ENCODE results near the gene PLEKHA6. TPM values are rescaled to one million over a fixed set of nuclear protein-coding genes. Genes with fewer than 3 reads are reported as not detected.

Gene PLEKHA6
- total RNA-seq, 1 experiment from 2014 or later = 2.1 TPM

DNA sequence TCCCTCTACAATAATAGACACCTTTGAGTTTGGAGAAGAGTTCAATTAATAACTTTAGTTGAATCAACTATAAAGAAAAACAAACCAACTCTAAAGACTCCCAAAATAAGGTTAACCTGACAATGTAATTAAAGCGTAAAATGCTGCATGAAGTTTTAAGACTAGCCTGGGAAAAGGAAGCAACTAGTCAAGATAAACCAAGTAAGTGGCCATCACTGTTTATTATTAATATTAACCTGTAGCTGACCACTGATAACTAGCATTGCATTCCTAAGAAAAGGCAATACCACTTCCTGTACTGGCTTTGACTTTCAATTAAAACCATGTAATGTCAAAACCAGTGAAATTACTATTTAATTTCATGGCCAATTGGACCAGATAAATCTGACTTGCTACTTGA is 48.9 kb upstream of the PLEKHA6 start:
- no peak overlapping the region for H3K27ac ChIP-seq (ENCODE audit: insufficient read length, low read depth, low read length)
- no peak overlapping the region for H2AFZ ChIP-seq (ENCODE audit: low read length)
- H3T11ph ChIP-seq (ENCODE audit: low read length) = no peak overlapping the region
- H3K4ac ChIP-seq (ENCODE audit: low read depth, low read length) = no peak overlapping the region
- H3K4me1 ChIP-seq (ENCODE audit: insufficient read depth, low read length) = peaks cover 6% of the 10 kb centered on the region; the same call in 1 of the 2 replicates
- peak overlapping the region; percentile 99 for H3K4me2 ChIP-seq (ENCODE audit: insufficient read depth, insufficient read length, low read length)
- no peak for TF ChIP-seq CTCF (conservative IDR thresholded peaks at IDR 0.05)
- no peak for DNase-seq
- no peak overlapping the region for H2AK5ac ChIP-seq (ENCODE audit: insufficient read length, low read length)
- H3K27me3 ChIP-seq (ENCODE audit: insufficient read depth, low read length) = no peaks in the 10 kb centered on the region
- H2BK12ac ChIP-seq (ENCODE audit: insufficient read length, low read depth, low read length) = no peak overlapping the region
- H3K79me2 ChIP-seq (ENCODE audit: insufficient read depth, low read length) = peaks cover 50% of the 10 kb centered on the region
- H3K23ac ChIP-seq (ENCODE audit: insufficient read length, low read depth, low read length) = no peak overlapping the region
- H3K56ac ChIP-seq (ENCODE audit: insufficient read length, low read depth, low read length) = no peak overlapping the region
- no peak overlapping the region for H2BK5ac ChIP-seq (ENCODE audit: insufficient read length, low read length)
- Mint-ChIP-seq H3K27me3 (ENCODE audit: low read depth) (no peaks in the 10 kb centered on the region), H3K4me1 (peaks cover 7 to 15% of the 10 kb centered on the region in 2 experiments), H3K36me3 (ENCODE audit: insufficient read depth in 1 of 3, low read depth in 3 of 3) (peaks cover 33 to 61% (median 60%) of the 10 kb centered on the region in 3 experiments), H3K9me3 (no peaks in the 10 kb centered on the region; a peak in 2 of 5 replicates), H3K27ac (no peak overlapping the region; a peak in 1 of 7 replicates), H3K4me3 (peak overlapping the region; percentile 98 to 100)
- no peak overlapping the region for H3K9ac ChIP-seq (ENCODE audit: extremely low read depth, insufficient read length, low read length)
- no CpG with 5 or more reads among the region's 1 CpG for WGBS (ENCODE audit: extremely low coverage, insufficient read length, low lambda C conversion rate)
- peaks cover 3% of the 10 kb centered on the region for H3K79me1 ChIP-seq (ENCODE audit: insufficient read depth, low read depth, low read length, poor library complexity, severe bottlenecking)
- peaks cover 21% of the 10 kb centered on the region for H3K23me2 ChIP-seq (ENCODE audit: insufficient read length, low read depth, low read length, poor library complexity, severe bottlenecking)
- H3K9me3 ChIP-seq (ENCODE audit: control insufficient read depth, low read depth, low read length) = no peaks in the 10 kb centered on the region
- H3K14ac ChIP-seq (ENCODE audit: insufficient read depth, low read length) = no peak overlapping the region
- H4K5ac ChIP-seq (ENCODE audit: insufficient read length, low read depth, low read length) = no peak overlapping the region
- no peak overlapping the region for H2BK20ac ChIP-seq (ENCODE audit: low read depth, low read length, poor library complexity, severe bottlenecking)
- no peak overlapping the region for H2BK120ac ChIP-seq (ENCODE audit: low read depth, low read length, poor library complexity, severe bottlenecking)
- H4K8ac ChIP-seq (replicated peaks; ENCODE audit: insufficient read length, low read depth, low read length) = no peak overlapping the region
- peaks cover 2% of the 10 kb centered on the region for H4K20me1 ChIP-seq (ENCODE audit: control insufficient read depth, insufficient read depth, insufficient read length)
- no peak overlapping the region for H2BK15ac ChIP-seq (ENCODE audit: low read depth, low read length)
- H3K18ac ChIP-seq (ENCODE audit: insufficient read length, low read depth, low read length) = no peak overlapping the region
- H4K91ac ChIP-seq (ENCODE audit: insufficient read length, low read depth, low read length) = no peak overlapping the region
